HepG2 (cell line): Measurements from ENCODE around the gene MCOLN1. TPM values are rescaled to one million over a fixed set of nuclear protein-coding genes. Genes with fewer than 3 reads are reported as not detected.

Experiments used
- EED ChIP-seq: sonication (generic); formaldehyde crosslinking; IDR thresholded peaks from 2 replicates; pipeline ENCODE4 v1.5.0; 2020; ENCODE audit warnings: mild to moderate bottlenecking, missing genetic modification reagents
- RAD51 ChIP-seq: fragments of 450-650 bp; IDR thresholded peaks from 2 replicates; pipeline ENCODE4 v1.6.1; 2016; ENCODE audit warnings: borderline replicate concordance
- TARDBP ChIP-seq: sonication (generic); formaldehyde crosslinking; IDR thresholded peaks from 2 replicates; pipeline ENCODE4 v1.8.0; 2022; ENCODE audit warnings: mild to moderate bottlenecking, missing genetic modification reagents
- TBX2 ChIP-seq: sonication (generic); formaldehyde crosslinking; IDR thresholded peaks from 2 replicates; pipeline ENCODE4 v1.5.0; 2020; ENCODE audit warnings: missing genetic modification reagents, mild to moderate bottlenecking, borderline replicate concordance
- ZNF556 ChIP-seq: sonication (generic); formaldehyde crosslinking; IDR thresholded peaks from 2 replicates; pipeline ENCODE4 v1.4.0; 2020; ENCODE audit warnings: mild to moderate bottlenecking, missing genetic modification reagents, borderline replicate concordance
- ZNF768 ChIP-seq: sonication (generic); formaldehyde crosslinking; IDR thresholded peaks from 2 replicates; pipeline ENCODE4 v1.4.0; 2020; ENCODE audit warnings: missing genetic modification reagents
- ZNF883 ChIP-seq: sonication (generic); formaldehyde crosslinking; IDR thresholded peaks from 2 replicates; pipeline ENCODE4 v1.5.1; 2020; ENCODE audit warnings: mild to moderate bottlenecking, missing genetic modification reagents; ENCODE audit errors: not compliant biosample characterization
- polyA plus RNA-seq, 8 experiments: library from polyadenylated mRNA; depleted of rRNA in 3 of 8; stranded (reverse) in 7 of 8; unstranded in 1 of 8; fragments of >200 nt; fragmentation: Illumina TruSeq in 4 of 8; extraction: Trizol in 4 of 8; gene quantifications; 2 replicates each; pipeline versions ENCODE4 v1.2.1 to v1.2.3, GENCODE V29; 2011 to 2016; ENCODE audit warnings: low read depth in 4 of 8, missing spikeins in 1 of 8, mixed read lengths in 1 of 8; ENCODE audit not compliant: insufficient read depth in 1 of 8
- total RNA-seq, 5 experiments: library from RNA; depleted of rRNA; stranded (reverse); fragments of >200 nt; fragmentation: Illumina TruSeq; extraction: Trizol; gene quantifications; 2 replicates each; pipeline ENCODE4 v1.2.3, GENCODE V29; 2016; ENCODE audit warnings: low read depth in 1 of 5
- TF ChIP-seq, protein P1 (sequence below): sonication (generic); formaldehyde crosslinking; IDR thresholded peaks from 2 replicates; pipeline ENCODE4 v1.4.0; 2020; ENCODE audit warnings: mild to moderate bottlenecking, missing genetic modification reagents
- TF ChIP-seq, protein P2 (sequence below): sonication (generic); formaldehyde crosslinking; IDR thresholded peaks from 2 replicates; pipeline ENCODE4 v1.9.0; 2021; ENCODE audit warnings: missing genetic modification reagents, borderline replicate concordance
- TF ChIP-seq, protein P3 (sequence below): sonication (generic); formaldehyde crosslinking; IDR thresholded peaks from 2 replicates; pipeline ENCODE4 v1.5.0; 2020; ENCODE audit warnings: missing genetic modification reagents, mild to moderate bottlenecking, borderline replicate concordance
- TF ChIP-seq, protein P4 (sequence below): IDR thresholded peaks from 2 replicates; pipeline ENCODE4 v1.4.0; 2020; ENCODE audit warnings: mild to moderate bottlenecking, missing genetic modification reagents

MCOLN1 gene
- total and polyA plus RNA-seq, 2 of the 13 experiments (the other 11 are each of a cell fraction or from before 2014, with no cell fraction given) = 3.4 to 15.7 TPM

DNA sequence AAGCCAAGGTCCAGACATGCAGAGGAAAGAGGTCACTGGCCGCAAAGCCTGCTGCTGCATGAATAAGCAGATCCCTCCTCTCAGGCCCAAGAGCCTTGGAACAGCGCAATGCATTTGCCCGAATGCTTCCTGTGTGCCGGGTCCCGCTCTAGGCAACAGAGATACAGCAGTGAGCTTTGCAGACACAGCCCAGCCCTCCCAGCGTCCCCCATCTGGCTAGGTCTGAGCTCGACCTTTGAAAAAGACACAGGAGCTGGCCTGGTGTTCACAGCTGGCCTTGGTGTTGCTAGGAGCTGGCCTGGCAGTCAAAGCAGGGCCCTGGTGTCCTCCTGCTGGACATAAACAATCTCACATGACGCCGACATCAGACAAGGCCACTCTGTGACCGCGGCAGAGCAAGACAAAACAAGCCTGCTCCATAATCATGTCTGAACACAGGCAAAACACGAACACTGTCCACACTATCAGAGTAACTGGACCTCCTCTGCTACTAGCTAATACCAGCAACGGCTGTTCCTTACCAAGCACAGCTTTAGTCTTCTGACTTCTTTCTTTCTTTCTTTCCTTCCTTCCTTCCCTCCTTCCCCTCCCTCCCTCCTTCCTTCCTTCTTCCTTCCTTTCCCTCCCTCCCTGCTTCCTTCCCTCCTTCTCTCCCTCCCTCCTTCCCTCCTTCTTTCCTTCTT lies 27.9 kb upstream of the MCOLN1 start (continued):
- TF ChIP-seq, protein P1, sequence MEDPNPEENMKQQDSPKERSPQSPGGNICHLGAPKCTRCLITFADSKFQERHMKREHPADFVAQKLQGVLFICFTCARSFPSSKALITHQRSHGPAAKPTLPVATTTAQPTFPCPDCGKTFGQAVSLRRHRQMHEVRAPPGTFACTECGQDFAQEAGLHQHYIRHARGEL = no peak
- TF ChIP-seq RAD51 = no peak; the same call in 1 of the 2 replicates
- TF ChIP-seq, protein P2, sequence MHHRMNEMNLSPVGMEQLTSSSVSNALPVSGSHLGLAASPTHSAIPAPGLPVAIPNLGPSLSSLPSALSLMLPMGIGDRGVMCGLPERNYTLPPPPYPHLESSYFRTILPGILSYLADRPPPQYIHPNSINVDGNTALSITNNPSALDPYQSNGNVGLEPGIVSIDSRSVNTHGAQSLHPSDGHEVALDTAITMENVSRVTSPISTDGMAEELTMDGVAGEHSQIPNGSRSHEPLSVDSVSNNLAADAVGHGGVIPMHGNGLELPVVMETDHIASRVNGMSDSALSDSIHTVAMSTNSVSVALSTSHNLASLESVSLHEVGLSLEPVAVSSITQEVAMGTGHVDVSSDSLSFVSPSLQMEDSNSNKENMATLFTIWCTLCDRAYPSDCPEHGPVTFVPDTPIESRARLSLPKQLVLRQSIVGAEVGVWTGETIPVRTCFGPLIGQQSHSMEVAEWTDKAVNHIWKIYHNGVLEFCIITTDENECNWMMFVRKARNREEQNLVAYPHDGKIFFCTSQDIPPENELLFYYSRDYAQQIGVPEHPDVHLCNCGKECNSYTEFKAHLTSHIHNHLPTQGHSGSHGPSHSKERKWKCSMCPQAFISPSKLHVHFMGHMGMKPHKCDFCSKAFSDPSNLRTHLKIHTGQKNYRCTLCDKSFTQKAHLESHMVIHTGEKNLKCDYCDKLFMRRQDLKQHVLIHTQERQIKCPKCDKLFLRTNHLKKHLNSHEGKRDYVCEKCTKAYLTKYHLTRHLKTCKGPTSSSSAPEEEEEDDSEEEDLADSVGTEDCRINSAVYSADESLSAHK (CRISPR knock-in tag) = no peak
- TF ChIP-seq ZNF883 (CRISPR knock-in tag) = no peak
- TF ChIP-seq, protein P3, sequence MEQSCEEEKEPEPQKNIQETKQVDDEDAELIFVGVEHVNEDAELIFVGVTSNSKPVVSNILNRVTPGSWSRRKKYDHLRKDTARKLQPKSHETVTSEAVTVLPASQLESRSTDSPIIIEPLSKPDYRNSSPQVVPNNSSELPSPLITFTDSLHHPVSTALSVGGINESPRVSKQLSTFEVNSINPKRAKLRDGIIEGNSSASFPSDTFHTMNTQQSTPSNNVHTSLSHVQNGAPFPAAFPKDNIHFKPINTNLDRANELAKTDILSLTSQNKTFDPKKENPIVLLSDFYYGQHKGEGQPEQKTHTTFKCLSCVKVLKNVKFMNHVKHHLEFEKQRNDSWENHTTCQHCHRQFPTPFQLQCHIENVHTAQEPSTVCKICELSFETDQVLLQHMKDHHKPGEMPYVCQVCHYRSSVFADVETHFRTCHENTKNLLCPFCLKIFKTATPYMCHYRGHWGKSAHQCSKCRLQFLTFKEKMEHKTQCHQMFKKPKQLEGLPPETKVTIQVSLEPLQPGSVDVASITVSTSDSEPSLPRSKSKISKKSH (CRISPR knock-in tag) = no peak
- no peak; the same call in 1 of the 2 replicates for TF ChIP-seq TARDBP (CRISPR knock-in tag)
- peak; percentile 93 for TF ChIP-seq ZNF768 (CRISPR knock-in tag)
- TF ChIP-seq ZNF556 (CRISPR knock-in tag) = no peak
- no peak for TF ChIP-seq EED (CRISPR knock-in tag)
- TF ChIP-seq TBX2 (CRISPR knock-in tag) = no peak
- TF ChIP-seq, protein P4, sequence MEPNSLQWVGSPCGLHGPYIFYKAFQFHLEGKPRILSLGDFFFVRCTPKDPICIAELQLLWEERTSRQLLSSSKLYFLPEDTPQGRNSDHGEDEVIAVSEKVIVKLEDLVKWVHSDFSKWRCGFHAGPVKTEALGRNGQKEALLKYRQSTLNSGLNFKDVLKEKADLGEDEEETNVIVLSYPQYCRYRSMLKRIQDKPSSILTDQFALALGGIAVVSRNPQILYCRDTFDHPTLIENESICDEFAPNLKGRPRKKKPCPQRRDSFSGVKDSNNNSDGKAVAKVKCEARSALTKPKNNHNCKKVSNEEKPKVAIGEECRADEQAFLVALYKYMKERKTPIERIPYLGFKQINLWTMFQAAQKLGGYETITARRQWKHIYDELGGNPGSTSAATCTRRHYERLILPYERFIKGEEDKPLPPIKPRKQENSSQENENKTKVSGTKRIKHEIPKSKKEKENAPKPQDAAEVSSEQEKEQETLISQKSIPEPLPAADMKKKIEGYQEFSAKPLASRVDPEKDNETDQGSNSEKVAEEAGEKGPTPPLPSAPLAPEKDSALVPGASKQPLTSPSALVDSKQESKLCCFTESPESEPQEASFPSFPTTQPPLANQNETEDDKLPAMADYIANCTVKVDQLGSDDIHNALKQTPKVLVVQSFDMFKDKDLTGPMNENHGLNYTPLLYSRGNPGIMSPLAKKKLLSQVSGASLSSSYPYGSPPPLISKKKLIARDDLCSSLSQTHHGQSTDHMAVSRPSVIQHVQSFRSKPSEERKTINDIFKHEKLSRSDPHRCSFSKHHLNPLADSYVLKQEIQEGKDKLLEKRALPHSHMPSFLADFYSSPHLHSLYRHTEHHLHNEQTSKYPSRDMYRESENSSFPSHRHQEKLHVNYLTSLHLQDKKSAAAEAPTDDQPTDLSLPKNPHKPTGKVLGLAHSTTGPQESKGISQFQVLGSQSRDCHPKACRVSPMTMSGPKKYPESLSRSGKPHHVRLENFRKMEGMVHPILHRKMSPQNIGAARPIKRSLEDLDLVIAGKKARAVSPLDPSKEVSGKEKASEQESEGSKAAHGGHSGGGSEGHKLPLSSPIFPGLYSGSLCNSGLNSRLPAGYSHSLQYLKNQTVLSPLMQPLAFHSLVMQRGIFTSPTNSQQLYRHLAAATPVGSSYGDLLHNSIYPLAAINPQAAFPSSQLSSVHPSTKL (CRISPR knock-in tag) = no peak
